Measurements from ENCODE around the gene MASP2.

Gene MASP2

GRCh38 chr1:11068600-11069473 lies 21.8 kb upstream of the MASP2 start:
- TF ChIP-seq TCF4 (CRISPR knock-in tag; IDR thresholded peaks at IDR 0.05; ENCODE audit: borderline replicate concordance) = no peak
- TF ChIP-seq POU6F1 (CRISPR knock-in tag; IDR thresholded peaks at IDR 0.05; ENCODE audit: borderline replicate concordance, low read depth) = no peak
- TF ChIP-seq TOX (CRISPR knock-in tag; IDR thresholded peaks at IDR 0.05; ENCODE audit: borderline replicate concordance) = no peak
- TF ChIP-seq CSRNP3 (CRISPR knock-in tag; IDR thresholded peaks at IDR 0.05) = no peak
- no peak for TF ChIP-seq PPARA (CRISPR knock-in tag; IDR thresholded peaks at IDR 0.05; ENCODE audit: borderline replicate concordance)
- TF ChIP-seq CREB5 (CRISPR knock-in tag; IDR thresholded peaks at IDR 0.05; ENCODE audit: low read depth) = no peak
- TF ChIP-seq BACH2 (CRISPR knock-in tag; IDR thresholded peaks at IDR 0.05; ENCODE audit: borderline replicate concordance) = no peak
- TF ChIP-seq CSDC2 (CRISPR knock-in tag; IDR thresholded peaks at IDR 0.05) = no peak
- TF ChIP-seq TSHZ2 (CRISPR knock-in tag; IDR thresholded peaks at IDR 0.05) = no peak
- no peak for TF ChIP-seq ZNF70 (CRISPR knock-in tag; IDR thresholded peaks at IDR 0.05)
- TF ChIP-seq ZFP30 (CRISPR knock-in tag; IDR thresholded peaks at IDR 0.05) = no peak
- no peak for TF ChIP-seq OSR1 (CRISPR knock-in tag; IDR thresholded peaks at IDR 0.05)
- TF ChIP-seq ZNF565 (CRISPR knock-in tag; conservative IDR thresholded peaks at IDR 0.05; ENCODE audit: low read depth) = no peak
- no peak for TF ChIP-seq ISL1 (CRISPR knock-in tag; IDR thresholded peaks at IDR 0.05)
- TF ChIP-seq RARB (CRISPR knock-in tag; IDR thresholded peaks at IDR 0.05) = no peak
- no peak for TF ChIP-seq ZNF8 (CRISPR knock-in tag; IDR thresholded peaks at IDR 0.05)
- no peak for TF ChIP-seq ZC3H10 (CRISPR knock-in tag; IDR thresholded peaks at IDR 0.05)
- TF ChIP-seq ARNTL (CRISPR knock-in tag; IDR thresholded peaks at IDR 0.05; ENCODE audit: borderline replicate concordance, low read depth) = no peak
- no peak for TF ChIP-seq SNAI2 (CRISPR knock-in tag; IDR thresholded peaks at IDR 0.05)
- ATAC-seq = no peak

- TF ChIP-seq ARNTL (CRISPR knock-in tag; IDR thresholded peaks at IDR 0.05; ENCODE audit: borderline replicate concordance, low read depth) = no peak
- TF ChIP-seq ISL1 (CRISPR knock-in tag; IDR thresholded peaks at IDR 0.05) = no peak
- TF ChIP-seq POU6F1 (CRISPR knock-in tag; IDR thresholded peaks at IDR 0.05; ENCODE audit: borderline replicate concordance, low read depth) = no peak
- no peak for TF ChIP-seq ZFP3 (CRISPR knock-in tag; IDR thresholded peaks at IDR 0.05)
- no peak for TF ChIP-seq SNAI2 (CRISPR knock-in tag; IDR thresholded peaks at IDR 0.05)
- TF ChIP-seq RARB (CRISPR knock-in tag; IDR thresholded peaks at IDR 0.05) = no peak
These were observed 20.9 kb upstream of the MASP2 start for GRCh38 chr1:11067716-11068599.

More at GRCh38 chr1:11067716-11068599, 20.9 kb upstream of the MASP2 start:
- no peak for ATAC-seq

Measured in SK-N-SH treated with all-trans-retinoic acid at 6 μM for 48 hours (cell line).